ENCODE data around the gene RAB11FIP4.
"Not testable (repeated sequence)": the region's sequence is repeated elsewhere in the genome, so short reads cannot be mapped to it uniquely, and the experiment has no call there.

RAB11FIP4 gene, protein sequence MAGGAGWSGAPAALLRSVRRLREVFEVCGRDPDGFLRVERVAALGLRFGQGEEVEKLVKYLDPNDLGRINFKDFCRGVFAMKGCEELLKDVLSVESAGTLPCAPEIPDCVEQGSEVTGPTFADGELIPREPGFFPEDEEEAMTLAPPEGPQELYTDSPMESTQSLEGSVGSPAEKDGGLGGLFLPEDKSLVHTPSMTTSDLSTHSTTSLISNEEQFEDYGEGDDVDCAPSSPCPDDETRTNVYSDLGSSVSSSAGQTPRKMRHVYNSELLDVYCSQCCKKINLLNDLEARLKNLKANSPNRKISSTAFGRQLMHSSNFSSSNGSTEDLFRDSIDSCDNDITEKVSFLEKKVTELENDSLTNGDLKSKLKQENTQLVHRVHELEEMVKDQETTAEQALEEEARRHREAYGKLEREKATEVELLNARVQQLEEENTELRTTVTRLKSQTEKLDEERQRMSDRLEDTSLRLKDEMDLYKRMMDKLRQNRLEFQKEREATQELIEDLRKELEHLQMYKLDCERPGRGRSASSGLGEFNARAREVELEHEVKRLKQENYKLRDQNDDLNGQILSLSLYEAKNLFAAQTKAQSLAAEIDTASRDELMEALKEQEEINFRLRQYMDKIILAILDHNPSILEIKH

DNA sequence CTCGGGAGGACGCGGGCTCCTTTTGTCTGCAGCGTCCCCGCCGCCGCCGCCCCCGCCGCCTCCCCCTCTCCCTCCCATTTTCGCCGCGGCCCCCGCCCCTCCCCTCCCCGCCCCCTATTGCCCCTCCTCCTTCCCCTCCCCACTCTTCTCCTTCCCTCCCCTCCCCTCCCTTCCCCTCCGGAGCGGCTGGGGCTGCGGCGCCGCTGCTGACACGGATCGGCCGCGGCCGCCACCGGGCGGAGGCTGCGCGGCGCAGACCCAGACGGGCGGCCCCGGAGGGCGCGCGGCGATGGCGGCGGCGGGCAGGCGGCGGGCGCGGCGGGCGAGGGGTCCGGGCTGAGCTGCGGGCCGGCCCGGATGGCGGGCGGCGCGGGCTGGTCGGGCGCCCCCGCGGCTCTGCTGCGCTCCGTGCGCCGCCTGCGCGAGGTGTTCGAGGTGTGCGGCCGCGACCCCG lies at the start of gene RAB11FIP4:
TSS of gene RAB11FIP4 (plus strand) at position 180 of the 454 bp plus-strand sequence. CDS start at position 358, 178 bp downstream.
- TF ChIP-seq, protein P1, sequence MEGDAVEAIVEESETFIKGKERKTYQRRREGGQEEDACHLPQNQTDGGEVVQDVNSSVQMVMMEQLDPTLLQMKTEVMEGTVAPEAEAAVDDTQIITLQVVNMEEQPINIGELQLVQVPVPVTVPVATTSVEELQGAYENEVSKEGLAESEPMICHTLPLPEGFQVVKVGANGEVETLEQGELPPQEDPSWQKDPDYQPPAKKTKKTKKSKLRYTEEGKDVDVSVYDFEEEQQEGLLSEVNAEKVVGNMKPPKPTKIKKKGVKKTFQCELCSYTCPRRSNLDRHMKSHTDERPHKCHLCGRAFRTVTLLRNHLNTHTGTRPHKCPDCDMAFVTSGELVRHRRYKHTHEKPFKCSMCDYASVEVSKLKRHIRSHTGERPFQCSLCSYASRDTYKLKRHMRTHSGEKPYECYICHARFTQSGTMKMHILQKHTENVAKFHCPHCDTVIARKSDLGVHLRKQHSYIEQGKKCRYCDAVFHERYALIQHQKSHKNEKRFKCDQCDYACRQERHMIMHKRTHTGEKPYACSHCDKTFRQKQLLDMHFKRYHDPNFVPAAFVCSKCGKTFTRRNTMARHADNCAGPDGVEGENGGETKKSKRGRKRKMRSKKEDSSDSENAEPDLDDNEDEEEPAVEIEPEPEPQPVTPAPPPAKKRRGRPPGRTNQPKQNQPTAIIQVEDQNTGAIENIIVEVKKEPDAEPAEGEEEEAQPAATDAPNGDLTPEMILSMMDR (IDR thresholded peaks at IDR 0.05; ENCODE audit: insufficient read depth, low read depth, low read length, missing control alignments), result no peak
- H3K4me3 ChIP-seq (ENCODE audit: low read length), result no peak within 1 kb of the TSS
- DNase-seq (ENCODE audit: low read depth), result no peak

DNA sequence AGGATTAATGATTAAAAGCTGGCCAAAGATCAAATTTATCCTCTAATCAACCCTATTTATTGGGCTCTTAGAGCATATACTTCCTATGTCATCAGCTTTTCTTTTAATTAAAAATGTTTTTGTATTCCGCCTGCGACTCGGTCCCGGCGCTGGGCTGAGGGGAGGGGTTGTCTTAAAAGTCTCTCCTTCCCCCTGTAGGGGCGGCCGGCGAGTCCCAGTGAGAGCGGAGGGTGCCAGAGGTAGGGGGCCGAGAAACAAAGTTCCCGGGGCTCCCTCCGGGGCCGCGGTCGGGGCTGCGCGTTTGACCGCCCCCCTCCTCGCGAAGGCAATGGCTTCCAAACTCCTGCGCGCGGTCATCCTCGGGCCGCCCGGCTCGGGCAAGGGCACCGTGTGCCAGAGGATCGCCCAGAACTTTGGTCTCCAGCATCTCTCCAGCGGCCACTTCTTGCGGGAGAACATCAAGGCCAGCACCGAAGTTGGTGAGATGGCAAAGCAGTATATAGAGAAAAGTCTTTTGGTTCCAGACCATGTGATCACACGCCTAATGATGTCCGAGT lies 46.2 kb upstream of the RAB11FIP4 start:
- DNase-seq (ENCODE audit: low read depth); H3K4me3 ChIP-seq (ENCODE audit: low read length): not testable (repeated sequence)

DNA sequence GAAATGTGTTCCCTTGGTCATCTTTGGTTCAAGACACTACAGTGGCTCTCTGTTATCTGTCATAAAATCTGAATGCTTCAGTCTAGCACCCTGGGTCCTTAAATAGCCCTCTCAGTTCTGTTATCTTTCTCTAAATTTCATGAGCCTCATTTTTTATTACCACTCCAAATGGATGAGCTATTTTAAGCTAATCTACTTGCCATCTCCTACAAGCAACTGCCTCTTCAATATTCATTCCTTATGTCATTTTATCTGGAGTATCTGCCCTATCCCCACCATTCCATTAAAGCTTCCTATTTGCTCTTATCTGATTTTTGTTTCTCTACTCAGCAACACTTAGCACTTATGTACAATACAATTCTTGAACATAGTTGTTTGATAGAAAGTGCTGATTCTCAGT lies 42.0 kb upstream of the RAB11FIP4 start:
- TF ChIP-seq, protein P1 (IDR thresholded peaks at IDR 0.05; ENCODE audit: insufficient read depth, low read depth, low read length, missing control alignments), result no peak
- no peak for DNase-seq (ENCODE audit: low read depth)
- H3K4me3 ChIP-seq (ENCODE audit: low read length), result no peak overlapping the region

DNA sequence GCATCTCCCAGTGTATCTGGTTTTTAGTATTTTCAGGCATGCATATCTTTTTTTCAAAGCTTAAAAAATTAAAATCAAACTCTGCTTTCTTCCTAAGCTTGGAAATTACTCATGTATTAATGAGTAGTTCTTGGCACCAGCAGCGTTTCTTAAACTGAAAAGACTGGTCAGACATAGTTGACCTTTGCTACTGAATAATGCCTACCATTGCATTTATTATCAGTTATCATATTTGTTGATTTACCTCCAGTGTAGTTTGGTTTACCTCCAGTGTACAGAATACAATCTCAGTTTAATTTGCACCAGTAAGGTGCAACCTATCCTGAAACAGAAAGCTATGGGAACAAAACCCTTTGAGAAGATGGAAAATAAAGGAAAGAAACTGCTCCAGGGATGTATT lies 35.5 kb upstream of the RAB11FIP4 start:
- H3K4me3 ChIP-seq (ENCODE audit: low read length), result no peak overlapping the region
- TF ChIP-seq, protein P1 (IDR thresholded peaks at IDR 0.05; ENCODE audit: insufficient read depth, low read depth, low read length, missing control alignments), result no peak
- DNase-seq (ENCODE audit: low read depth), result no peak

DNA sequence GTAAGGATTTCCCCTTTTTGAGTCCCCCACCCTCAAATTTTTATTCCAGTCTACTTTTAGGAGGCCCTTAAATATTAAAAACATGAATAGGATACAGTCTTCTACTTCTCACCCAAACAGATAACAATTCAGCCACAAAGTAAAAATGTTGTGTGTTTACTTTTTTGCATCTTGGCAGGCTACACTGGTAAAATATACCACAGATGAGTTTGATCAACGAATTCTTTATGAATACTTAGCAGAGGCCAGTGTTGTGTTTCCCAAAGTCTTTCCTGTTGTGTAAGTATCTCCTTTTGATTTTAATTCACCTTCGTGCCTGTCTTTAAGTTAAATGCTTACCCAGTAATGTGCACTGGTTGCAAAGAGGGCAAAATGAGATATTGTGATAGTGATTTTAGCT lies 34.4 kb upstream of the RAB11FIP4 start:
- no peak for DNase-seq (ENCODE audit: low read depth)
- H3K4me3 ChIP-seq (ENCODE audit: low read length), result no peak overlapping the region
- TF ChIP-seq, protein P1 (IDR thresholded peaks at IDR 0.05; ENCODE audit: insufficient read depth, low read depth, low read length, missing control alignments), result no peak

DNA sequence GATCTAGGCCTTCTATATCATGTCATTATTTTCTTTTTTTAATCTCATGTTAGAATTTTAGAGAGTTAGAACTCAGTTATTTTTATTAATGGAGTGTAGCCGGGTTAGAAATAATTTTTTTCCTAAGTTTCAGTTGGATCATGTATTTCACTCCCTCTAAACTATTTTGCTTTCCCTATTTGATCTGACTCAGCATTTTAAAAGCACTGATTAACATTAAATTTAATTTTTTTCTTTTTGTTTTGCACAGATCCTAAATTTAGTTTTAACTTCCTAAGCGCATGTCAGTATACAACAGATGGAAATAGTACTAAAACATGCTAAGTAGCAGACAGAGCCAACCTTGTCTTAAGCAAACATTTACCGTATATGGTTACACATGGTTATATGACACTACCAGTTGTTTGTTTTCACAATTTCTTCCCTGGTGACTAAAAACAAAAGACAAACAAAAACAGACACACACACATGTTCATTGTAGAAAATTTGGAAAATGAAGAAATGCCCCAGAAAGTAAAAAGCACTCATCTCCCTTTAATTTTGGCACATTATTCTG lies 33.6 kb upstream of the RAB11FIP4 start:
- DNase-seq (ENCODE audit: low read depth), result no peak
- H3K4me3 ChIP-seq (ENCODE audit: low read length), result no peak overlapping the region
- TF ChIP-seq, protein P1 (IDR thresholded peaks at IDR 0.05; ENCODE audit: insufficient read depth, low read depth, low read length, missing control alignments), result no peak

DNA sequence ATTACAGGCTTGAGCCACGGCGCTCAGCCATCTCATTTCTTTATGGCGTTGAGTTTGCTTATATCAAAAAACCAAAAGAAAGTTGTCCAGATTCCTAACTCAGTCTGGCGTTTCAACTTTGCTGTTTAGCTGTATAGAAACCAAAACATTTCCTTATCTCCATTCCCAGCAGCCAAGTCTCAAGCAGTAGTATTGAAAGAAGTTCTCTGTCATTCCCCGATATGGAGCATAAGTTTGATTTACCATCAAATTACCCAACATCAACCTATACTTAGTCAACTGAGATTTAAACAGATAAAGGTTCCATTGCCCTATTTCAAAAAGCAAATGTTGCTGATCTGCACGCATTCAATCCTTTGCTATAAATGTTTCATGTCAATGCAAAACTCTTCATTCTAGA lies 27.5 kb upstream of the RAB11FIP4 start:
- no peak overlapping the region for H3K4me3 ChIP-seq (ENCODE audit: low read length)
- TF ChIP-seq, protein P1 (IDR thresholded peaks at IDR 0.05; ENCODE audit: insufficient read depth, low read depth, low read length, missing control alignments), result no peak
- no peak for DNase-seq (ENCODE audit: low read depth)
